Thymus (tissue), 11 donors: ENCODE measurements around the gene DNAL4. TPM values are rescaled to one million over a fixed set of nuclear protein-coding genes. Genes with fewer than 3 reads are reported as not detected.

ENCODE experiments used
- DNase-seq, 9 donors: peaks; one replicate each; pipeline ENCODE4 v3.0.0-alpha.2; 2013; ENCODE audit warnings: low spot score in 9 of 9, low read depth in 6 of 9, missing footprints in 1 of 9
- H3K27ac ChIP-seq, 2 donors: one replicate each; pipeline ENCODE4 v1.5.1; 2013; ENCODE audit warnings: control low read depth in 1 of 2, low read depth in 1 of 2, low read length in 1 of 2, mild to moderate bottlenecking in 1 of 2, moderate library complexity in 1 of 2
- H3K27me3 ChIP-seq, 2 donors: one replicate each; pipeline ENCODE4 v1.5.1; 2013; ENCODE audit warnings: low read length in 1 of 2; ENCODE audit not compliant: control insufficient read depth in 2 of 2, insufficient read depth in 1 of 2
- H3K36me3 ChIP-seq, 2 donors: one replicate each; pipeline ENCODE4 v1.5.1; 2013; ENCODE audit warnings: low read length in 1 of 2, mild to moderate bottlenecking in 1 of 2, moderate library complexity in 1 of 2; ENCODE audit not compliant: control insufficient read depth in 2 of 2, insufficient read depth in 2 of 2
- H3K4me1 ChIP-seq, 2 donors: one replicate each; pipeline ENCODE4 v1.5.1; 2013; ENCODE audit warnings: low read length in 2 of 2; ENCODE audit not compliant: control insufficient read depth in 2 of 2, insufficient read depth in 2 of 2
- H3K4me3 ChIP-seq, 2 donors: one replicate each; pipeline ENCODE4 v1.5.1; 2013; ENCODE audit warnings: low read length in 2 of 2, control low read depth in 1 of 2, mild to moderate bottlenecking in 1 of 2
- H3K9me3 ChIP-seq, 2 donors: one replicate each; pipeline ENCODE4 v1.5.1; 2013; ENCODE audit warnings: low read length in 1 of 2, mild to moderate bottlenecking in 1 of 2; ENCODE audit not compliant: control insufficient read depth in 2 of 2, insufficient read depth in 1 of 2
- WGBS: extraction: QIAGEN DNeasy Blood & Tissue Kit; methylation state at CpG from one replicate; pipeline ENCODE4 v1.1.7; 2013; 5-methylcytosine and 5-hydroxymethylcytosine counted together
- polyA plus RNA-seq: library from polyadenylated mRNA; stranded (reverse); fragments of 200-250 nt; gene quantifications from one replicate; pipeline ENCODE4 v1.2.3, GENCODE V29; 2013
- total RNA-seq: library from RNA; stranded (reverse); fragments of 120-200 nt; gene quantifications from one replicate; pipeline ENCODE4 v1.2.4, GENCODE V29; 2013
- donor health status: healthy.

The DNAL4 gene
- total and polyA plus RNA-seq, 2 donors, result 19.6 to 20.4 TPM

DNA sequence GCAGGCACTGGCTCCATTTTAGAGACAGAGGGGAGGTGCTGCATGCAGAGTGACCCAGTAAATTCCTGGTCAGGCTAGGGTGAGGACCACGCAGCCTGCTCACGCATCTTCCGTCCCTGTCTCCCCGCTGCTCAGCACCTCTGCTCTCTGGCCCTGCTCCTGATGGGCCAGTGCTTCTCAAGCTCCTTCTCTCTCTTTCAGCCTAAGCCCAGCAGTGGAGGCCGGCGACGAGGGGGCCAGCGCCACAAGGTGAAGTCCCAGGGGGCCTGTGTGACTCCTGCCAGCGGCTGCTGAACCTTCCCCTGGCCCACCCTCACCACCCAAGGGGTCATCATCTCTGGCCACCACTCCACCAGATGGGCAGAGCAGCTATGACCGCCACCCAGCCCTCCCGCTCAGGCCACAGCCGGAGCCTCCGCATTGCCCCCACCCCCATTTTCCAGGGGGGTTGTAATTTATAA lies 63.5 kb downstream of the DNAL4 start:
- H3K36me3 ChIP-seq, result peaks cover 89 to 96% of the 10 kb centered on the region in 2 donors
- 99% methylated on average over 13 of the region's 13 CpGs for WGBS
- H3K4me1 ChIP-seq, result peaks cover 0 to 18% of the 10 kb centered on the region in 2 donors
- H3K9me3 ChIP-seq, result no peaks in the 10 kb centered on the region
- no peak overlapping the region for H3K4me3 ChIP-seq
- H3K27ac ChIP-seq, result no peak overlapping the region
- no peak for DNase-seq
- no peaks in the 10 kb centered on the region for H3K27me3 ChIP-seq

DNA sequence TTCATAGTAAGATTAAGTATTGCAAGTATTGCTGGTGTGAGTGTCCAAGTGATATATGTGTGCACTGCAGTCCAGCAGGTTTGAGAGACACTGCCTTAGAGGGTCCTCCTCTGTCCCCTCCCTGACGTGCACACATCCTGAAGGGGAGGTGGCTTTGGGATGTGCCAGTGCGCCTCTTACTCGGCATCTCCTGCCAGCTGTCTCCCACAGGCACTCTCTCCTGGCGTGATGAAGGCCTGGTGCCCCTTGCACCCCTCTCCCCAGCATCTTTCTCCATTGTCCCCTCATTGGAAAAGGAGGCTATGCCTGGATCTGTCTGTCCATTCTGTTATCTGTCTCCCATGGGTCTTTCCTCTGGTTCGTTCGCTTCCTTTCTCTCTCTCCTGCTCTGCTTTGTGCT lies 64.0 kb downstream of the DNAL4 start:
- H3K4me1 ChIP-seq, result peaks cover 0 to 14% of the 10 kb centered on the region in 2 donors
- WGBS, result 95% methylated on average over 6 of the region's 6 CpGs

DNA sequence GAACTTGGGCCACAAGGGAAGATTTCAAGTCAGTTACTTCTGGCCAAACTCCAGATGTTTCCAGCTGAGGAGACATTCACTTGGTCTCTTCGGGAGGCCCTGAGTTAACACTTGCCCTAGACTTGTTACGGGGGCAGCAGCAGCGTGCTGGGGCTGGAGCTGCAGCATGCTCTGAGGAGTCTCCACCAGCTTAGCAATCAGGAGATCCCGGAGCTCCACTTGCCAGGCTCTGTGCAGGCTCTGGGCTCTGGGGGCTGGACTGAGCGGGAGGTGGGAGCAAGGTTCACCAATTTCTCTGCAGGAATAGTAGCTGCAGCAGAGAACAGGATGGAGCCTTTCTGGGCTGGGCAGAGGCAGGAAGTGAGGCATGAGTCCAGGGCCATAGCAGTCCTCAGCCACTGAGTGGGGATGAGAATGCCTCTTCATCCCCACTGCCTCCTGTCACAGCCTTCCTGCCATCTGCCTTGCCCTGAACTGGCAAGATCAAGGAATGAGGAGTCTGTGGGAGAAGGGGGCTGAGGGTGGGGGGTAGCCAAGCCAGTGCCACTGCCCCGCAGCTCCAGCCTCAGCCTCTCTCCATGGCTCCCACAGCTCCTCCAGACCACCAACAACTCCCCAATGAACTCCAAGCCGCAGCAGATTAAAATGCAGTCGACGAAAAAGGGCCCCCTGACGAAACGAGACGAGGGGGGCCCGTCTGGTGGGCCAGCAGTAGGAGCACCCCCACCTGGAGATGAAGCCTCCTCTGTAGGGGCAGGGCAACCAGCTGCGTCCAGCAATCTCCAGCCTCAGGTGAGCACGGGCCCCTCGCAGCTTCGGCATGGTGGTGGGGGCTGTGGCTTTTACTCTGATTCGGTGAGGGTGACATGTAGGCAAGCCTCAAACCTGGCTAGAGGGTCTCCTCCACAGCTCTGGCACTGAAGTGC lies 64.8 kb downstream of the DNAL4 start:
- peaks cover 84 to 96% of the 10 kb centered on the region in 2 donors for H3K36me3 ChIP-seq
- no peak overlapping the region for H3K27ac ChIP-seq
- H3K9me3 ChIP-seq, result no peaks in the 10 kb centered on the region
- no peak overlapping the region for H3K4me3 ChIP-seq
- 98% methylated on average over 18 of the region's 18 CpGs for WGBS
- H3K4me1 ChIP-seq, result peaks cover 0 to 7% of the 10 kb centered on the region in 2 donors
- no peaks in the 10 kb centered on the region for H3K27me3 ChIP-seq
- no peak for DNase-seq

More for the DNA sequence above, 64.0 kb downstream of the DNAL4 start:
- H3K27me3 ChIP-seq, result no peaks in the 10 kb centered on the region
- peaks cover 87 to 96% of the 10 kb centered on the region in 2 donors for H3K36me3 ChIP-seq
- H3K9me3 ChIP-seq, result no peaks in the 10 kb centered on the region
- H3K27ac ChIP-seq, result no peak overlapping the region
- no peak overlapping the region for H3K4me3 ChIP-seq
- DNase-seq, result no peak

Other genes starting within 250 kb of the DNAL4 start
- gene DMC1, start 224.0 kb downstream of the DNAL4 start, total RNA-seq, result 14.7 TPM
- 0.30 TPM for gene DMC1, start 224.0 kb downstream of the DNAL4 start, polyA plus RNA-seq
- gene FAM227A, start 137.8 kb downstream of the DNAL4 start, total RNA-seq, result 0.66 TPM
- gene FAM227A, start 137.8 kb downstream of the DNAL4 start, polyA plus RNA-seq, result 0.73 TPM
- 9.0 TPM for gene CBY1, start 137.5 kb downstream of the DNAL4 start, total RNA-seq
- 41.1 TPM for gene CBY1, start 137.5 kb downstream of the DNAL4 start, polyA plus RNA-seq
- gene TOMM22, start 112.2 kb downstream of the DNAL4 start, total RNA-seq, result 63.9 TPM
- 38.9 TPM for gene TOMM22, start 112.2 kb downstream of the DNAL4 start, polyA plus RNA-seq
- 25.7 TPM for gene JOSD1, start 93.2 kb downstream of the DNAL4 start, total RNA-seq
- 27.8 TPM for gene JOSD1, start 93.2 kb downstream of the DNAL4 start, polyA plus RNA-seq
- 16.0 TPM for gene GTPBP1, start 88.2 kb downstream of the DNAL4 start, total RNA-seq
- gene GTPBP1, start 88.2 kb downstream of the DNAL4 start, polyA plus RNA-seq, result 16.2 TPM
- 61.5 TPM for gene SUN2, start 38.1 kb downstream of the DNAL4 start, total RNA-seq
- gene SUN2, start 38.1 kb downstream of the DNAL4 start, polyA plus RNA-seq, result 64.9 TPM
- 0.28 TPM for gene NPTXR, start 49.9 kb upstream of the DNAL4 start, total RNA-seq
- 1.3 TPM for gene NPTXR, start 49.9 kb upstream of the DNAL4 start, polyA plus RNA-seq
- gene CBX6, start 78.1 kb upstream of the DNAL4 start, total RNA-seq, result 24.0 TPM
- gene CBX6, start 78.1 kb upstream of the DNAL4 start, polyA plus RNA-seq, result 23.3 TPM
- 1.4 TPM for gene APOBEC3A, start 163.5 kb upstream of the DNAL4 start, total RNA-seq
- 17.3 TPM for gene APOBEC3A, start 163.5 kb upstream of the DNAL4 start, polyA plus RNA-seq
- gene APOBEC3B, start 188.2 kb upstream of the DNAL4 start, total RNA-seq, result 6.8 TPM
- gene APOBEC3B, start 188.2 kb upstream of the DNAL4 start, polyA plus RNA-seq, result 9.2 TPM
- 5.1 TPM for gene APOBEC3C, start 220.1 kb upstream of the DNAL4 start, total RNA-seq
- gene APOBEC3C, start 220.1 kb upstream of the DNAL4 start, polyA plus RNA-seq, result 29.6 TPM
- gene APOBEC3D, start 227.0 kb upstream of the DNAL4 start, total RNA-seq, result 8.2 TPM
- 7.0 TPM for gene APOBEC3D, start 227.0 kb upstream of the DNAL4 start, polyA plus RNA-seq
- 6.4 TPM for gene APOBEC3F, start 246.7 kb upstream of the DNAL4 start, total RNA-seq
- 7.2 TPM for gene APOBEC3F, start 246.7 kb upstream of the DNAL4 start, polyA plus RNA-seq